Glomerular endothelial cell (primary cell): Measurements from ENCODE around the gene YJEFN3. TPM values are rescaled to one million over a fixed set of nuclear protein-coding genes. Genes with fewer than 3 reads are reported as not detected.

ENCODE experiments used
- DNase-seq: peaks from one replicate; pipeline ENCODE4 v3.0.0-alpha.2; 2011; ENCODE audit warnings: low read depth, low spot score; ENCODE audit errors: extremely low read depth
- total RNA-seq: library from RNA; depleted of rRNA; stranded (reverse); fragments of >200 nt; gene quantifications from 2 replicates; pipeline ENCODE4 v1.2.3, GENCODE V29; 2015

Gene YJEFN3, protein sequence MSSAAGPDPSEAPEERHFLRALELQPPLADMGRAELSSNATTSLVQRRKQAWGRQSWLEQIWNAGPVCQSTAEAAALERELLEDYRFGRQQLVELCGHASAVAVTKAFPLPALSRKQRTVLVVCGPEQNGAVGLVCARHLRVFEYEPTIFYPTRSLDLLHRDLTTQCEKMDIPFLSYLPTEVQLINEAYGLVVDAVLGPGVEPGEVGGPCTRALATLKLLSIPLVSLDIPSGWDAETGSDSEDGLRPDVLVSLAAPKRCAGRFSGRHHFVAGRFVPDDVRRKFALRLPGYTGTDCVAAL
- 0.53 TPM in 1 of 2 replicates, not detected in the other for total RNA-seq

DNA sequence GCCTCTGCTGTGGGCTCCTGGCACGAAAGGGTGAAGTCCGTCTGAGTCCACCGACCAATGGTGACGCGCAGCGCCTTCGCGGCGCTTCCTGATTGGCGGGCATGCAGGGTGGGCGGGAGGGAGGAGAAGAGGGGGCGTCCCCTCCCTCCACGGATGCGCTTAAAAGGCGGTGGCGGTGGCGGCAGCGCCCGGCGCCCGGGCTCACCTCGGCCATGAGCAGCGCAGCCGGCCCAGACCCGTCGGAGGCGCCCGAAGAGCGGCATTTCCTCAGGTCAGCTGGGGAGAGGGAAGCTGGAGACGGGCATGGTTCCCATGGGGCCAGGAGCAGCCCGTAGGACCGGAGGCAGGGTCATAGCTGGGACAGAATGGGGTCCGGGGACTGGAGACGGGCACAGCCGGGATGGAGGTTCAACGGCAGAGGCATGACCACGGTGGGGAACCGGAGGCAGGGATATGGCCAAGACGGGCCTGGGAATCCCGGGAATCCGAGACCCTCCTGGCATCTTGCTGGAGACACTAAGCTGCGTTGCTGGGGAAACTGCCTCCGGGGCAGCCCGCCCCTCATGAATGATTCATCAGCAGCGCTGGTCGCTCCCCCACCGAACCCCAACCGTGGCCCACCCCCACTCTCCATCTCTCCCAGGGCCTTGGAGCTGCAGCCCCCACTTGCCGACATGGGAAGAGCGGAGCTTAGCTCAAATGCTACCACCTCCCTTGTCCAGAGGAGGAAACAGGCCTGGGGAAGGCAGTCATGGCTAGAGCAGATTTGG, at the start of gene YJEFN3:
YJEFN3 (plus strand) TSS at position 191 of the 770 bp plus-strand sequence; CDS start at position 213, 22 bp downstream.
- DNase-seq: no peak

DNA sequence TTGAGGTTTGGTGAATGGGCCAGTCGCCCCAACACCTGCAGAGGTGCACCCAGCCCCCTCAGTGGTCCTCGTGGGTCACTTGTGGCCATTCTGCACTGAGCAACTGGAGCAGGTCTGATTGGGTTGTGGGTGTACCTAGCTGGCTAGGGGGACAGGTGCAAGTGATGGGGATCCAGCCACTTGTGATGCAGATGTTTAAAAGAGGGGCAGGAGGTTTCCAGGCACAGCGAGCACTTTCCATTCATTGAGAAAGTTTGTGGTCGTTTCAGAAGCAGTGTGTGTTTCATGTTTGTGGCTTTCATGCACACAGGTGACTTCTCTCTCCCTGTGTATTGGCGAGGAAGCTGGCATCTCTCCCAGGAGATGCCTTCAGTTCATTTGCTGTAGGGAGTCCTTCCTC, 48.0 kb upstream of the YJEFN3 start:
- no peak for DNase-seq

DNA sequence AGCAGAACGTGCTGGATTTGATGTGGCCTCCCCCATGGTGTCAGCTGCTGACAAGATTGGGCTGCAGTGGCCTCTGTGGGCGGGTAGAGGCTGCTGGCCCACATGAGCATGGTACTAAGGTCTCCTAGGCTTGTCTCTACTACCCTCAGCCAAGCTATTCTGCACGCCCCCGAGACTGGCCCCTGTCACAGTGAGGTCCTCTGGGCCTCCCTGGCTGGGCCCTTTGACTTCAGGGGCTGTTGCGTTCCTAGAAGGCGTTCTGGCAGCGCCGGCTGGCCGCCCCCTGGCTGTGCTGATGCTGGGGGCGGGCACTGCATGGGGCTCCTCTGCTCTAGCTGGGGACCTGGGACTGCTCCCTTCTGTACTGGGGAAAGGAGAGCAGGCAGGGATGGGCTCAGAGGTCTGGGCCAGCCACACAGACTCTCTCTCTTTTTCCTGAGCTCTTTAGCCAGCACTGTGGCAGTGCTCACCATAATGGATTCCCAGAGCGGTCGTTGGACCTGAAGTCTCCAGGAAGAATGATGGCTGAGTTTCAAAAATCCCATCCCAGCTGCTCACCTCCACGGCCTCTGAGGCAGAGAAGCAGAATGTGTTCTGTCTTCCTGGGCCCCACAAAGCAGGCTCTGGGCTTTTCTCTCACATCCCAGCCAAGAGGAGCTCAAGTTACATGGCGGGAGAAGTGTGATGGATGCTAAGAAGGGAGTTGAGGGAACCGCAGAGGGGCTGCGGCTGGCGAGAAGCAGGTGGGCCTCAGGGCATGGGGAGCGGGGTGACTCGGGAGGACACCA, 45.7 kb upstream of the YJEFN3 start:
- DNase-seq: no peak

DNA sequence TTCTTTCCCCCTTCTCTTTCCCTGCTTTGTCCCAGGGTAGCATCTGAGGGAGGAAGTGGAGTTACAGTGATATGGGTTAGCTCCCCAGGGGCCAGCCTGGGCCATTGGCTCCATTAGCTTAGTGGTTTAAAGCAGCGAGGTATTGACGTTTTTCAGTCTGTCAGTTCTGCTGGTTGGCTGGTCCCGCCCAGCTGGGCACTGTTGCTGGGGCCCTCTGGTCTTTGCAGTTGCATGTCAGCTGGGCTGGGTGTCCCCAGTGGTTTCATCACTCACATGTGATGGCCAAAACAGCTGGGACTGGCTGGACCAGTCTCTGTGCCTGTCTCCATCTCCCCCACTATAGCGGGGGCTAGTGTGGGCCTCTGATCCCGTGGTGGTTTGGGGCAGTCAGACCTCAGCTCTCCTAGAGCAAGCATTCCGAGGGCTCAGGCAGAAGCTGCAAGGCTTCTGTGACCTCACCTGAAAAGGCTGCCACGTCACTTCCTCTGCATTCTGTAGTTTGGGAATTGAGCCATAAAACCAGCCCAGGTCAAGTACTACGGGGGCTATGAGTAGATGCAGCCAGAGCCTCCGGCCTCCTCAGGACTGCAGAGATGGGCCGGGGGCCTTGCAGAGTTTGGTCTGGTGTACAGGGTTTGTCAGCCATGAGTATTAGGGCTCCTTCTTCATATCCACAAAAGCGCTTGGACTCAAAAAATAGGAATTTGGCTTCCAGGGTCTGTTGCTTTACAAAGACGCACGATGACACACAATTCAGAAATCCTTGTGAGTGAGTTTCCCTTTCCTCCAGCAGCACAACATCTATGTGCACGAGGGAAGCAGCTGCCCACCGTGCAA, 43.3 kb upstream of the YJEFN3 start:
- no peak for DNase-seq

DNA sequence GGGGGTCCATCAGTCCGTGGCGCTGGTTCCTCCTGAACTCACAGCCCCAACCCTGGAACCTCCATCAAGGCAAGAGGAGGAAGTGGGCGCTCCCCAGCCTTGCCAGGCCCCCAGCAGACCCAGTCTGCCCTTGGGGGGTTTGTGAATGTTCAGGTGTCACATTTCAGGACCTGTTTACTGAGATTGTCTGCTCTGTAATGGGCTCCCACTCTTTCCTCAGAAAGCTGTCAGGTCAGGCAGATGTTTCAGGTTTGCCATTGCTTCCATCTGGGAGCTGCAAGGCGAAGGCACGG, 42.8 kb upstream of the YJEFN3 start:
- no peak for DNase-seq

DNA sequence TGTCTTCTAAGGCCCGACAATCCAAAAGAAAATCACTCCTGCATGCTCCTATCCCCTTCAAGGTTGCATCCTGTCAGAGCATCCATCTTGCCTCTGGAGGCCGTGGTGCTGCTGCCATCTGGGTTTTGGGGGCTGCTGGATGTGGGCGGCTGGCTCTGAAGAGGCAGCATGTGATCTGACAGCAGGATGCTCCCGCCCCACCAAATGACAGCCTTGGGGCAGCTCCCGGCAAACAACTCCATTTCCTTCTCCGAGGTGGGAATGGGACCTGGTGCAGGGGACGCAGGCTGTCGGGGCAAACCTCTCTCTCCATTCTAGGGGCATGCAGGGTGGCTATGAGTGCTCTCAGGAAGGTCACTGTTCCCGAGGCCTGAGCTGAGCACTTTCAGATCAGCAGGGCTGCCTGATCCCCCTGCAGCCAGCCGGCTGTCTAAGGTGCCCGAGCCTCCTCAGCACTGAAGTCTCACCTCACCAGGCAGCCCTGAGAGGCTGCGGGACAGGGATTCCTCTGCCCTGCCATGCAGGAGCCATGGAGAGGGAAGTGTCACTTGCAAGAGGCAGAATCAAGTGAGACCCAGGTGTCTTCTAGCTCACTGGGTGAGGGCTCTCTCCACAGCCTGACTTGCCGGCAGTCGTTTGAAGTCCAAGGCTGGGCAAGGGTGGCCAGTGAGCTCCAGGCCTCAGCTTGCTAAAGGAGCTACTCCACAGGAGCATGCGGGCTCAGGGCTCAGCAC, 42.2 kb upstream of the YJEFN3 start:
- no peak for DNase-seq

DNA sequence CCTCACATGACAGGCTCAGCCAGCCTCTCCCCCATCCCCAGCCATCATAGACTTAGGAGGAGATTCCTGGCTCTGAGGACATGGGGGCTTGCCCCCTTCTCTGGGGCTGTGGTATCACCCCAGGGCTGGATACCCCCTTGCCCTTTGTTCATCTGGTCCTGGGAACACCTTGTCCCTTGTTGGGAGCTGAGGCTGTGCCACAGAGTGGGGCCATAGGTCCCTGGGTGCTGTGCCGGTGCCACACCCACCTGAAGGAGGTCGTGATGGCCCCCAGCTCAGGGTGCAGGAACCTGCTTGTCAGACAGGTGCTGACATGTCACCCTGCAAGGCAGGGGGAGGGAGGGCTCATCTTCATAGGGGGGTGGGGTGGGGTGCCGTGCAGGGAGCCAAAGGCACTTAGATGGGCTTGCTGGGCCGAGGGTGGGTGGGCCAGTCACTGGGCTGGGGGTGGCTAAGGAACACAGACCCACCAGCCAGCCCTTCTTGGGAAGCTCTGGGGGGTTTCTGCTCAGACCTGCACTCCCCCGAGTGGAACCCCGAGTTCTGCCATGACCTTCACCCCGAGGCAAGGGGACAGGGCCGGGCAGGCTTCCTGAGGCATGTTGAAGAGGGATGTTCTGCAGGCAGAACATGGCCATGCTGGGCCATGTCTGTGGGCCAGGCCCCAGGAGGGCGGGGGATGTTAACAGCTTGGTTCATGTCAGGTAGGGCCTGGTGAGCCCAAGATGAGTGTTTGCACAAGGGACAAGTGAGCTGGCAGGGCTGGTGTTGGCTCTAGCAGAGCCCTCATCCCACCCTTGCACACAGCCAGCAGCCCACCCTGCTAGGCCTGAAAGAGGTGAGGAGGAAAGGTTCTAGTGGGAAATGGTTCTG, 41.4 kb upstream of the YJEFN3 start:
- DNase-seq: no peak

DNA sequence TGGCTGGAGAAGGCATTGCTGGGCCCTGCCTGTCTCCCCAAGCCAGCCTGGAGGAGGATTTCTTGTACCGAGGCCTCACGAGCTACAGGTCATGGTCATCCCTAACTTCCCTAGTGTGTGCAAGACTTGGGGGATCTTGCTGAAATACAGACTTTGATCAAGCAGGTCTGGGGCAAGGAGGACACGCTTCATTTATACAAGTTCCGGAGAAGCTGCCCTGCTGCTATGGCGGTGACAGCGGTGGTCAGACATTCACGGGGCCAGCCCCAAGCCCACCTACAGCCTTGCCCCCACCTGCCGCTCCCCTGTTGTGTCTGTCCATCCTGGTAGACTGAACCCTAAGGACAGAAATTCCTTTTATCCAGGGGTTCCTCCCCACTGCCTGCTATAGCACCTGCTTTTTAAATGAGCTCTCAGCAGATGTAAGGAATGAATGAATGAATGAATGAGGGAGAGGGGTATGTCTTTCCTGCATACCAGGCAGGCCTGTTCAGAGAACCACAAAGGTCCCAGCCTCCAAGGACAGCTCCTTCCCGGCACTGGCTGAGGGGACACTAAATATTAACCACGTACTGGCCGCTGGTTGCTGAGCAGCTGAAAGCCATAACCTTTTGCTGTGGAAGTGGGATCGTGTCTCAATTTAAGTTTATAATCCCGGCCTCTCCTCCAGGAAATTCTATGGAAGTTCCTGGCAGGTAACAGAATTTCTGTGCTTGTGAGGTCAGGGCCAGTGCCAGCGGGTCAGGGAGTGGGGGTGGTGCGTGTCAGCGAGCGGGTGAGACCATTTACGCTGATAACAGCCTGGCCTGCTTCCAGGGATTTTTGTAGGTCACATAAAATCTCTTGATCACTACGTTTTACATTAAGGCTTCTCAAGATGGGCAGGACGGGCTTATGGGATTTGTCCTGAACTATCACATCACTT, 40.5 kb upstream of the YJEFN3 start:
- no peak for DNase-seq

DNA sequence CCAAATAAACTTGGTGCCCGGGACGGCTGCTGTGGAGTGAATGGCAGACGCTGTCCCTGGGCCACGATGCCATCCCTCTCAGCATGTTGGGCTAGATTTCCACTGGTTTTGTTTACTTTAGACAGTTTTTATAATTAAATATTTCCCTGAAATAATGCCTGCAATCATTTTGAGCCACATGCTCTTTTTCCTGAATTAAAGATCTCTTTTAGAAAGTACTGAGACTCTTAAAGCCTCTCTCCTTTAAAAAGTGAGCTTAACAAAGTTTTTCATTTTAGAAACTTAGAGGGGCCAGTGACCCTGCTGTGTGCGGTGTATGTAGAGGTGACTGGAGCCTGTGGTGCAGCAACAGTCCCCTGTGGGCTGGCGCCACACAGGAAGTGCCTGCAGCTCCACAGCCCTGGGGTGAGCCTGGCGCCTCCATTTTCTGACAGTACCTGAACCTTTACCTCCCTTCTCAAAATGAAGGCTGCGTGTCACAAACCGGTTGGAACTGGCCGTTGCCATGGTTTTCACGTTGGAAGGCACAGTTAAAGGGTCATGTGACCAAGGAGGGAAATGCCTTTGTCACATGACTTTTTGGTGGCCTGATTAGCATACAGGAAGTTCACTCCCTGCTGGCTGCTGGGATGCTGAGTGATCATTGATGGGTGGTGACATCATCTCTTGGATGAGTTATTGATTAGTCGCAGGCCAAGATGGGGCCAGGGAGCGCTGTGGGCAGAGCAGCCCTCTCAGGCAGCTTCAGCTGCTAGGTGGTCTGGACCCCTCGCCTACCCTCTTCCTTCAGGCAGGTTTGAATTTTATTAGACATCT, 39.6 kb upstream of the YJEFN3 start:
- peak; percentile 74 for DNase-seq

DNA sequence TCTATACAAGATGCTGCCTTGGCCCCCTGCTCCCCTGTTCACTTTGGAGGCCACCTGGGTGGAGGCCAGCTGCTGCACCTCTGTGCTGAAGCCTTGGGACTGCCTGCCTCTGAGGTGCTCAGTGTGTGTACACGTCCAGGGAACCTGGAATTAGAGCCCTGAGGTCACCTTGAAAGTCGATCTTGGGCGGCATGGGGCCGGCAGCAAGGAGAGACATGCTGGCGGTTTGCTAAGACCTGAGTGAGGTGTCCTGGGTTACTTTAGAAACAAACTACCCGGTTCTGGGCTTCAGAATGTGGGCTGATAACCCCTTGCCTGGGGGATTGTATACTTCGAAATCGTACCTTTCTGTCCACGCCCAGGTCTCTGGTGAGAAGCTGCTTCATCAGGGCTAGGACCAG, 38.9 kb upstream of the YJEFN3 start:
- no peak for DNase-seq

DNA sequence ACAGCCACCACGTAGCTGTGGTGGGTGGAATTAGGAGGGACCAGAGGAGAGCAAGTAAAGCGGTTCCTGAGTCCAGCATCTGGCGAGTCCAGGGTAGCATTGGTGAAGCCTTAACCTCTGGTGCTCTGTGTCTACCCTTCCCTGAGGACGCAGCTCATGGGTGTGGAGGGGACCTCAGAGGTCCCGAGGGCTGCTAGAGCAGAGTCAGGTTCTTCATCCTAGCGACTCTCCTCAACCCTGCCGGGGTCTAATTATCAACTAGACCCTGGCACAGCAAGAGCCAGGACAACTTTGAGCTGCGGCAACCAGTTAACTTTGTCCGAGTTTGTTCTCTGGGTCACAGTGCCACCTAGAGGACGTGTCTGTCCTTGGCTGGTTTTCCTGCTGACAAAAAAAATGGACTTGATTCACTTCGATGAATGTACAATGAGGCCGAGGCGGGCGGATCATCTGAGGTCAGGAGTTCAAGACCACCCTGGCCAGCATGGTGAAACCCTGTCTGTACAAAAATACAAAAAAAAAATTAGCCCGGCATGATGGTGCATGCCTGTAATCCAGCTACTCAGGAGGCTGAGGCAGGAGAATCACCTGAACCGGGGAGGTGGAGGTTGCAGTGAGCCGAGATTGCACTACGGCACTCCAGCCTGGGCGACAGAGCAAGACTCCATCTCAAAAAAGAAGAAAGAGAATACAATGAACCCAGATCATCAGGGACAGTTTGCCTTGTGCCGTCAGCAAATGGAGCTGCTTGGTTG, 38.3 kb upstream of the YJEFN3 start:
- DNase-seq: peak; percentile 67

DNA sequence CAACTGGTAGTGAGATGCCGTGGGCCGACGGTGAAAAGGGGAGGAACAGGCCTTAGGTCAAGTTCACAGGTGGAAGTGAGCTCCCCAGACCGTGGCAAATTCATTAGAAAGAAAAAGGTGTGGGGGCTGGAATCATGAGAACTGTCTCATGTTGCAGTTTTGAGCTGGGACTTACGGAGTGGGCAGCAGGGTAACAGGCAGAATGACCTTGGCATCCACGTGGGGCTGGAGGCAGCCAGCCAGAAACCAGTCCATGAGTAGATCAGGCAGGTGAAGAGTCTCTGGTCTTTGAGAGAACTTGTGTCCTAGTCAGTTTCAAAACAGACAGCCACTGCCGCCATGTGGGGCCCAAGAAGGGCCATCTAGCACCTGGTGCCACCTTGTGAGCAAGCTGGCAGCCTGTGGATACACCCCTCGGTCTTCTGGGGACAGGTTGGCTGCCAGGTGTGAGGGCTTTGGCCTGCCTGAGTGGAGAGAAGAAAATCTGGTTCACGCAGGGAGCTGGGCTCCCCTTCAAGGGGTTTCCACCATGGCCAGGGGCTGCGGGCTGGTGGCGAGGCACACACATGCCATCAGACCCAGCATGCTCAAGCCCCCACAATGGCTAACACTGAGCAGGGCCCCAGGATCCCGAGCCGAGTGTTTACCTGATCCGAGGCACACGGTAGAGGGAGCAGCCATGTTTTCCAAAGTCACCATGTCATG, 37.2 kb upstream of the YJEFN3 start:
- no peak for DNase-seq

DNA sequence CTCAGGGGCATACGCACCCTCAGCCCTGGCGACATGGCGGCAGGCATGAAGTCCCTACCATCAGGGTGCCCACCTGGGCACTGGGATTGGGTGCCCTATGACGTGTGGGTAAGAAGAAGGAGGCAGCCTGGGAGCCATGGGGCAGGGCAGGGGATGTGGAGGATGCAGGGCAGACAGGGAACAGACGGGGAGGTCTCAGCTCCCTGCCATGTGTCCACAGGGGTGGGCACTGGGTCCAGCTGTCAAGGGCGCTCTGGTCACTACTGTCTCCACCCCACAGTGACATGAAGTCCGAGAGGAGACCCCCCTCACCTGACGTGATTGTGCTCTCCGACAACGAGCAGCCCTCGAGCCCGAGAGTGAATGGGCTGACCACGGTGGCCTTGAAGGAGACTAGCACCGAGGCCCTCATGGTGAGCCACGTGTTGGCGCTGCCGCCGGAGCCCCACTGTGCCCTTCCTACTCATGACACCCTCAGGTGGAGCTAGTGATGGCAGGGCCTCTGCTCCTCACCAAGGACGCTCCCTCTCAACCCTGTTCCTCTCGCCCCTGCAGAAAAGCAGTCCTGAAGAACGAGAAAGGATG, 36.6 kb upstream of the YJEFN3 start:
- DNase-seq: no peak

DNA sequence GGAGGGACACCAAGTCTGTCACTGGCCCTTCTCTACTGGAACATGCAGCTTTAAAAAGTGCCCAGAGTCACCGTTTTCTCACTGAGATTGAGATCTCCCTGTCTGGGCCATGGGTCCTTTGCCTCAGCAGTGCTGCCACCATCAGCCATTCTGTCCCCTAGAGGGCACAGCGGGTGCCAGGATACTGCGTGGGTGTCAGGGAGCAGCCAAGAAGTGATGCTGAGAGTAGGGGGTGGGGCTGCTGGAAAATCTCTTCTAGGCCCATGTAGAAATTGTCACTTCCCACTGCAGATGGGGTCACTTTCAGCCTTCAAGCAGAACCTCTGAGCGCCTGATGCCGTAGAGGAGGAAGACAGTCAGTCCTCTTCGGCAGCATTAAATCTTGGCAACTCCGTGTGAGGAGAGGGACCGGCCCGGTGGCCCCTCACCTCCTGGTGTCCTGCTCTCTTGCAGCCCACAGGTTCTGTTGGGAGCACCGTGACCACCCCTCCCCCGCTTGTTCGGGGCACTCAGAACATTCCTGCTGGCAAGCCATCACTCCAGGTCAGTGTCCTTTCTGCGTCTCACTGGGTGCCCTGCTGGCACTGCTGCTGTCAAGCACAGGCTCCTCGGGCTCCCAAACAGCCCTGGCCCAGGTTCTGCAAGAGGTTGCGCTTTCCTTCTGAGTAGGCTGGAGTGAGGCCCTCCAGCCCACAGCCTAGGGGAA, 34.7 kb upstream of the YJEFN3 start:
- DNase-seq: no peak
